Measurements from ENCODE around the gene CAMTA2. TPM values are rescaled to one million over a fixed set of nuclear protein-coding genes. Genes with fewer than 3 reads are reported as not detected.

The CAMTA2 gene
- total RNA-seq, 4 donors from 2014 or later: 24.0 to 48.2 (median 28.4) TPM

DNA sequence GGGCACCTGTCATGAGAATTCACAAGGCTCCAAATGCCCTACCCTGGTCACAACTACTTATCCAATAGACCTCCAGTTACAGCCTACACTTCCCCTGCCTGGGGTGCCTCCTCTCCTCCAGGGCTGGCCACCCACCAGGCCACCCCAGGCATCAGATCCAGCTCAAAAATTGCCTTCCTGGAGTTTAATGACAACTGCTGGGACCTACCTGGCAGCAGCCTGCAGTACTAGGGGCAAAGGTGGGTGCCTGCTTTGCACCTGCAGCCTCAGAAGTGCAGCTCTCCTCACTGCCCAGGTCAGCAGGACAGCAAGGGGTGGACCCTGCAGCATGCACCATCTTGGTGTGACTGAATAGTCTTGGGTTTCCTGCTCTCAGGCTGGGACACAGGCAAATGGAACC, 51.8 kb downstream of the CAMTA2 start:
- peaks cover 29 to 40% (median 34%) of the 10 kb centered on the region in 4 donors for H3K4me1 ChIP-seq
- DNase-seq (ENCODE audit: extremely low spot score): no peak
- intact Hi-C loops (cut with DNase I): loop anchor here (5.0 kb wide), 1 partner anchor 52 kb away; the partner anchor contains the start of gene CAMTA2
- H3K36me3 ChIP-seq: peaks cover 12 to 30% (median 24%) of the 10 kb centered on the region in 4 donors
- TF ChIP-seq POLR2A (IDR thresholded peaks at IDR 0.05; ENCODE audit: low read depth) (no peak), POLR2AphosphoS5 (IDR thresholded peaks at IDR 0.05) (no peak), EP300 (IDR thresholded peaks at IDR 0.05) (no peak)
- TF ChIP-seq, protein P1, sequence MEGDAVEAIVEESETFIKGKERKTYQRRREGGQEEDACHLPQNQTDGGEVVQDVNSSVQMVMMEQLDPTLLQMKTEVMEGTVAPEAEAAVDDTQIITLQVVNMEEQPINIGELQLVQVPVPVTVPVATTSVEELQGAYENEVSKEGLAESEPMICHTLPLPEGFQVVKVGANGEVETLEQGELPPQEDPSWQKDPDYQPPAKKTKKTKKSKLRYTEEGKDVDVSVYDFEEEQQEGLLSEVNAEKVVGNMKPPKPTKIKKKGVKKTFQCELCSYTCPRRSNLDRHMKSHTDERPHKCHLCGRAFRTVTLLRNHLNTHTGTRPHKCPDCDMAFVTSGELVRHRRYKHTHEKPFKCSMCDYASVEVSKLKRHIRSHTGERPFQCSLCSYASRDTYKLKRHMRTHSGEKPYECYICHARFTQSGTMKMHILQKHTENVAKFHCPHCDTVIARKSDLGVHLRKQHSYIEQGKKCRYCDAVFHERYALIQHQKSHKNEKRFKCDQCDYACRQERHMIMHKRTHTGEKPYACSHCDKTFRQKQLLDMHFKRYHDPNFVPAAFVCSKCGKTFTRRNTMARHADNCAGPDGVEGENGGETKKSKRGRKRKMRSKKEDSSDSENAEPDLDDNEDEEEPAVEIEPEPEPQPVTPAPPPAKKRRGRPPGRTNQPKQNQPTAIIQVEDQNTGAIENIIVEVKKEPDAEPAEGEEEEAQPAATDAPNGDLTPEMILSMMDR (IDR thresholded peaks at IDR 0.05): no peak
- H3K27me3 ChIP-seq: no peaks in the 10 kb centered on the region
- no peak overlapping the region for H3K4me3 ChIP-seq
- H3K9me3 ChIP-seq: no peaks in the 10 kb centered on the region
- H3K27ac ChIP-seq (replicated peaks in 1 of 4): no peak overlapping the region

DNA sequence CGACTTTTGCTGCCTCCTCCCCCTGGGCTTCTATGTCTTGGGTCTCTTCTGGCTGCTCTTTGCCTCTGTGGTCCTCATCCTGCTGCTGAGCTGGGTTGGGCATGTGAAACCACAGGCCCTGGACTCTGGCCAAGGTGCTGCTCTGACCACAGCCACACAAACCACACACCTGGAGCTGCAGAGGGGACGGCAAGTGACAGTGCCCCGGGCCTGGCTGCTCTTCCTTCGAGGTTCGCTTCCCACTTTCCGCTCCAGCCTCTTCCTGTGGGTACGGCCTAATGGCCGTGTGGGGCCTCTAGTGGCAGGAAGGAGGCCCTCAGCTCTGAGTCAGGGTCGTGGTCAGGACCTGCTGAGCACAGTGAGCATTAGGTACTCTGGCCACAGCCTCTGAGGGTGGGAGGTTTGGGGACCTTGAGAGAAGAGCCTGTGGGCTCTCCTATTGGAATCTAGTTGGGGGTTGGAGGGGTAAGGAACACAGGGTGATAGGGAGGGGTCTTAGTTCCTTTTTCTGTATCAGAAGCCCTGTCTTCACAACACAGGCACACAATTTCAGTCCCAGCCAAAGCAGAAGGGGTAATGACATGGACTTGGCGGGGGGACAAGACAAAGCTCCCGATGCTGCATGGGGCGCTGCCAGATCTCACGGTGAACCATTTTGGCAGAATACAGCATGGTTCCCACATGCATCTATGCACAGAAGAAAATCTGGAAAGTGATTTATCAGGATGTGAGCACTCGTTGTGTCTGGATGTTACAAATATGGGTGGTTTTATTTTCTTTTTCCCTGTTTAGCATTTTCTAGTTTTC, 53.1 kb downstream of the CAMTA2 start:
- no peak for DNase-seq (ENCODE audit: extremely low spot score)
- Histone ChIP-seq H3K27ac (replicated peaks in 1 of 4) (peak overlapping the region in 2 of 4 donors; percentile 12 to 58), H3K9me3 (no peaks in the 10 kb centered on the region), H3K4me1 (peaks cover 28 to 37% (median 32%) of the 10 kb centered on the region in 4 donors), H3K4me3 (no peak overlapping the region), H3K36me3 (peaks cover 12 to 30% (median 24%) of the 10 kb centered on the region in 4 donors), H3K27me3 (no peaks in the 10 kb centered on the region)
- no peak for TF ChIP-seq EP300 (IDR thresholded peaks at IDR 0.05)
- no peak for TF ChIP-seq POLR2A (IDR thresholded peaks at IDR 0.05; ENCODE audit: low read depth)
- TF ChIP-seq POLR2AphosphoS5 (IDR thresholded peaks at IDR 0.05): peak in 1 of 2 donors; percentile 5
- WGBS: 17% methylated on average over 14 of the region's 14 CpGs
- intact Hi-C loops (cut with DNase I): no loop called here

DNA sequence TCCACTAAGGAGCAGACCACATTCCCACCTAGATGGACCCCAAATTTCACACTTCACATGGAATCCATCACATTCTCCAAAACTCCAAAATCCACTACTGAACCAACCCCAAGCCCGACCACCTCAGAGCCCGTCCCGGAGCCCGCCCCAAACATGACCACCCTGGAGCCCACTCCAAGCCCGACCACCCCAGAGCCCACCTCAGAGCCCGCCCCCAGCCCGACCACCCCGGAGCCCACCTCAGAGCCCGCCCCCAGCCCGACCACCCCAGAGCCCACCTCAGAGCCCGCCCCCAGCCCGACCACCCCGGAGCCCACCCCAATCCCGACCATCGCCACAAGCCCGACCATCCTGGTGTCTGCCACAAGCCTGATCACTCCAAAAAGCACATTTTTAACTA, 53.8 kb downstream of the CAMTA2 start:
- TF ChIP-seq POLR2AphosphoS5 (IDR thresholded peaks at IDR 0.05) (no peak), POLR2A (IDR thresholded peaks at IDR 0.05; ENCODE audit: low read depth) (no peak), EP300 (IDR thresholded peaks at IDR 0.05) (no peak)
- TF ChIP-seq, protein P1 (IDR thresholded peaks at IDR 0.05): no peak
- no peaks in the 10 kb centered on the region for H3K27me3 ChIP-seq
- peaks cover 22 to 29% (median 26%) of the 10 kb centered on the region in 4 donors for H3K4me1 ChIP-seq
- H3K27ac ChIP-seq (replicated peaks in 1 of 4): peak overlapping the region in 1 of 4 donors; percentile 12
- H3K4me3 ChIP-seq: no peak overlapping the region
- DNase-seq (ENCODE audit: extremely low spot score): no peak
- H3K36me3 ChIP-seq: peaks cover 12 to 30% (median 24%) of the 10 kb centered on the region in 4 donors
- H3K9me3 ChIP-seq: no peaks in the 10 kb centered on the region
- intact Hi-C loops (cut with DNase I): no loop called here
- 83% methylated on average over 10 of the region's 16 CpGs for WGBS

DNA sequence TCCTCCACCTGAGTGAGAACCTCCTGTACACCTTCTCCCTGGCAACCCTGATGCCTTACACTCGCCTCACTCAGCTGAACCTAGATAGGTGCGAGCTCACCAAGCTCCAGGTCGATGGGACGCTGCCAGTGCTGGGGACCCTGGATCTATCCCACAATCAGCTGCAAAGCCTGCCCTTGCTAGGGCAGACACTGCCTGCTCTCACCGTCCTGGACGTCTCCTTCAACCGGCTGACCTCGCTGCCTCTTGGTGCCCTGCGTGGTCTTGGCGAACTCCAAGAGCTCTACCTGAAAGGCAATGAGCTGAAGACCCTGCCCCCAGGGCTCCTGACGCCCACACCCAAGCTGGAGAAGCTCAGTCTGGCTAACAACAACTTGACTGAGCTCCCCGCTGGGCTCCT, 54.7 kb downstream of the CAMTA2 start:
- Histone ChIP-seq H3K9me3 (no peaks in the 10 kb centered on the region), H3K36me3 (peaks cover 7 to 23% (median 18%) of the 10 kb centered on the region in 4 donors), H3K27ac (replicated peaks in 1 of 4) (no peak overlapping the region), H3K4me3 (no peak overlapping the region), H3K4me1 (peaks cover 13 to 20% (median 17%) of the 10 kb centered on the region in 4 donors), H3K27me3 (no peaks in the 10 kb centered on the region)
- DNase-seq (ENCODE audit: extremely low spot score): no peak
- intact Hi-C loops (cut with DNase I): no loop called here
- TF ChIP-seq POLR2A (IDR thresholded peaks at IDR 0.05; ENCODE audit: low read depth): no peak
- no peak for TF ChIP-seq EP300 (IDR thresholded peaks at IDR 0.05)
- TF ChIP-seq, protein P1 (IDR thresholded peaks at IDR 0.05): no peak
- TF ChIP-seq POLR2AphosphoS5 (IDR thresholded peaks at IDR 0.05): no peak
- WGBS: 96% methylated on average over 7 of the region's 12 CpGs

DNA sequence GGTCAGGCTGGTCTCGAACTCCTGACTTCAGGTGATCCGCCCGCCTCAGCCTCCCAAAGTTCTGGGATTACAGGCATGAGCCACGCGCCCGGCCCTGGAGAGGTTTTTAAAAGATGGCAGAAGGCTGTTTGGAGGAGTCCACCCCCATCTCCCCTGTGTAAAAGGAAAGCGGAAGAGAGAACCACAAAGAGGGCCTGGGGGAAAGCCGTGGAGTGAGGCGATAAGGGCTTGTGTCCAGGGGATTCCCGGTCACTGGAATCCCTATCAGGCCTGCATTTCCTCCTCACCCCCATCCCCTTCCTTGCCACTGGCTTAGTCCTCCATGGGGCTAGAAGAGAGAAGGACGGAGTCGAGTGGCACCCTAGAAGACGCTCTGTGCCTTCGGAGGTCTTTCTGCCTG, 55.5 kb downstream of the CAMTA2 start, which contains the start of gene GP1BA:
Gene GP1BA, plus strand, starts transcription at position 315 of the 400 bp plus-strand sequence. CDS start 328 bp downstream, outside the sequence.
- TF ChIP-seq, protein P1 (IDR thresholded peaks at IDR 0.05): no peak
- TF ChIP-seq EP300 (IDR thresholded peaks at IDR 0.05): no peak
- TF ChIP-seq POLR2A (IDR thresholded peaks at IDR 0.05; ENCODE audit: low read depth): no peak
- TF ChIP-seq POLR2AphosphoS5 (IDR thresholded peaks at IDR 0.05): no peak
- intact Hi-C loops (cut with DNase I): no loop called here
- H3K9me3 ChIP-seq: no peaks in the 10 kb centered on the region
- H3K4me1 ChIP-seq: peaks cover 11 to 15% (median 13%) of the 10 kb centered on the region in 4 donors
- H3K4me3 ChIP-seq: no peak within 1 kb of the TSS
- H3K27ac ChIP-seq (replicated peaks in 1 of 4): no peak within 1 kb of the TSS
- DNase-seq (ENCODE audit: extremely low spot score): no peak
- no peaks in the 10 kb centered on the region for H3K27me3 ChIP-seq
- peaks cover 0 to 15% (median 10%) of the 10 kb centered on the region in 4 donors for H3K36me3 ChIP-seq
- WGBS: 77% methylated on average over 12 of the region's 14 CpGs
